ENCODE results near the gene ABCC5.
A peak's percentile ranks its signal among the peaks of the same experiment; 100 is the strongest.

ABCC5 gene

GRCh38 chr3:183914856-183915255, 102.8 kb downstream of the ABCC5 start (continued):
- no peak for TF ChIP-seq ZNF473 (tag by site-specific recombination; IDR thresholded peaks at IDR 0.05)

- ChIA-PET POLR2A (no interaction called here), CTCF (no interaction called here)
- Histone ChIP-seq H3K4me1 (ENCODE audit: control insufficient read depth, insufficient read depth, low read length) (no peaks in the 10 kb centered on the region), H3K36me3 (ENCODE audit: control insufficient read depth in 2 of 2, insufficient read depth in 1 of 2, low read length in 2 of 2) (no peaks in the 10 kb centered on the region), H3K9me3 (ENCODE audit: control insufficient read depth, insufficient read depth, low read depth, low read length) (no peaks in the 10 kb centered on the region), H3K27ac (ENCODE audit: extremely low read depth, low read depth, low read length) (no peak overlapping the region), H3K4me3 (ENCODE audit: low read depth, low read length) (no peak overlapping the region)
- no peak for TF ChIP-seq OSR2 (tag by site-specific recombination; IDR thresholded peaks at IDR 0.05)
- TF ChIP-seq ZNF600 (tag by site-specific recombination; IDR thresholded peaks at IDR 0.05), result no peak
- no peak for TF ChIP-seq BCL11A (tag by site-specific recombination; IDR thresholded peaks at IDR 0.05; ENCODE audit: low read depth)
- TF ChIP-seq ZSCAN5A (tag by site-specific recombination; IDR thresholded peaks at IDR 0.05), result no peak
- no peak for TF ChIP-seq ZNF132 (tag by site-specific recombination; IDR thresholded peaks at IDR 0.05; ENCODE audit: borderline replicate concordance)
- TF ChIP-seq GFI1B (tag by site-specific recombination; IDR thresholded peaks at IDR 0.05), result no peak
- no peak for TF ChIP-seq ZNF501 (tag by site-specific recombination; IDR thresholded peaks at IDR 0.05)
- no peak for TF ChIP-seq BCL11B (tag by site-specific recombination; IDR thresholded peaks at IDR 0.05; ENCODE audit: low read depth)
- TF ChIP-seq SP3 (tag by site-specific recombination; IDR thresholded peaks at IDR 0.05), result no peak
- TF ChIP-seq ZNF16 (tag by site-specific recombination; IDR thresholded peaks at IDR 0.05; ENCODE audit: low read depth), result no peak
- TF ChIP-seq EGR2 (tag by site-specific recombination; IDR thresholded peaks at IDR 0.05; ENCODE audit: low read depth), result no peak
- TF ChIP-seq REST (tag by site-specific recombination; IDR thresholded peaks at IDR 0.05), result no peak
These were observed 104.1 kb downstream of the ABCC5 start for GRCh38 chr3:183913580-183913920.

GRCh38 chr3:183912895-183913579, 104.6 kb downstream of the ABCC5 start:
- Histone ChIP-seq H3K36me3 (ENCODE audit: control insufficient read depth in 2 of 2, insufficient read depth in 1 of 2, low read length in 2 of 2) (no peaks in the 10 kb centered on the region), H3K4me3 (ENCODE audit: low read depth, low read length) (no peak overlapping the region), H3K27ac (ENCODE audit: extremely low read depth, low read depth, low read length) (no peak overlapping the region), H3K9me3 (ENCODE audit: control insufficient read depth, insufficient read depth, low read depth, low read length) (no peaks in the 10 kb centered on the region), H3K4me1 (ENCODE audit: control insufficient read depth, insufficient read depth, low read length) (no peaks in the 10 kb centered on the region)
- ChIA-PET POLR2A (no interaction called here), CTCF (interaction anchor here (0.6 kb wide), 1 partner anchor 9 kb away, joined by 3 read pairs; no protein-coding TSS in a partner anchor)
- no peak for TF ChIP-seq ZNF707 (tag by site-specific recombination; IDR thresholded peaks at IDR 0.05)
- TF ChIP-seq SETDB1 (IDR thresholded peaks at IDR 0.05; ENCODE audit: insufficient read length, low read length), result peak; percentile 47

- CTCF ChIA-PET, result no interaction called here
- POLR2A ChIA-PET, result no interaction called here
- Histone ChIP-seq H3K27ac (ENCODE audit: extremely low read depth, low read depth, low read length) (no peak overlapping the region), H3K36me3 (ENCODE audit: control insufficient read depth in 2 of 2, insufficient read depth in 1 of 2, low read length in 2 of 2) (no peaks in the 10 kb centered on the region), H3K9me3 (ENCODE audit: control insufficient read depth, insufficient read depth, low read depth, low read length) (no peaks in the 10 kb centered on the region), H3K4me1 (ENCODE audit: control insufficient read depth, insufficient read depth, low read length) (no peaks in the 10 kb centered on the region), H3K4me3 (ENCODE audit: low read depth, low read length) (no peak overlapping the region)
- TF ChIP-seq ZNF449 (tag by site-specific recombination; IDR thresholded peaks at IDR 0.05) (no peak), ZNF596 (tag by site-specific recombination; IDR thresholded peaks at IDR 0.05) (peak; percentile 22; the same call in 1 of the 2 replicates), ZNF629 (tag by site-specific recombination; IDR thresholded peaks at IDR 0.05) (peak; percentile 74), ZBTB21 (tag by site-specific recombination; IDR thresholded peaks at IDR 0.05) (peak; percentile 61), TCF7L2 (IDR thresholded peaks at IDR 0.05; ENCODE audit: borderline replicate concordance, low read depth, low read length) (no peak), ZNF366 (tag by site-specific recombination; conservative IDR thresholded peaks at IDR 0.05) (peak; percentile 93), PRDM1 (tag by site-specific recombination; IDR thresholded peaks at IDR 0.05) (no peak)
These were observed 105.7 kb downstream of the ABCC5 start for GRCh38 chr3:183911763-183912506.
